Astrocyte (in vitro differentiated cells and primary cell): Measurements from ENCODE around the gene CFD.

ENCODE experiments used
- CTCF ChIP-seq: IDR thresholded peaks from 2 replicates; pipeline ENCODE4 v1.5.1; 2011; ENCODE audit warnings: low read depth, mild to moderate bottlenecking, inconsistent platforms, low read length, moderate library complexity; ENCODE audit not compliant: insufficient read depth
- EZH2 ChIP-seq: IDR thresholded peaks from 2 replicates; pipeline ENCODE4 v1.6.1; 2012; ENCODE audit warnings: mild to moderate bottlenecking, low read length, inconsistent platforms; ENCODE audit not compliant: insufficient read depth

- no peak for TF ChIP-seq EZH2
- TF ChIP-seq CTCF: no peak
Observed at GRCh38 chr19:827314-827709, 32.2 kb upstream of the CFD start.
